ENCODE data around the gene RSPH9.

RSPH9 gene

DNA sequence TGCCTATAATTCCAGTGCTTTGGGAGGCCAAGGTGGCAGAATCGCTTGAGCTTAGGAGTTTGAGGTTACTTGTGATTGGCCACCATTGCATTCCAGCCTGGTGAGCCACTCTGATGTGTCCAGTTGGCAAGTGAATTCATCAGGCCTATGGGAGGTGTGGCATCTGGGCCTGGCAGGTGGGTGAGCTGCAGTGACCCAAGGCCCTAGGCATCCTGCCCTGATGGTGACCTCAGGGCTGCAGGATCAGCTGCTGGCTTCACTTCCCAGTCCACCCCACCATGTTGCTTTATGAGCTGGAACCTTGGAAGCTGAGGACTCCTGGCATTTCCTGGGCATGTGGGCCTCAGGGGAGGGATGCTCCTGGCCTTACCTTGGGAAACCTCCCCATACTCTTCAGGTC lies 20.5 kb downstream of the RSPH9 start:
- no peak overlapping the region for H3K4me3 ChIP-seq (ENCODE audit: low read depth, low read length)
- no peak for TF ChIP-seq CTCF (IDR thresholded peaks at IDR 0.05; ENCODE audit: borderline replicate concordance, insufficient read depth, low read depth, low read length)

GRCh38 chr6:43666196-43666920 lies 21.5 kb downstream of the RSPH9 start:
- no peak for TF ChIP-seq CTCF (IDR thresholded peaks at IDR 0.05; ENCODE audit: borderline replicate concordance, insufficient read depth, low read depth, low read length)
- no peak overlapping the region for H3K4me3 ChIP-seq (ENCODE audit: low read depth, low read length)

DNA sequence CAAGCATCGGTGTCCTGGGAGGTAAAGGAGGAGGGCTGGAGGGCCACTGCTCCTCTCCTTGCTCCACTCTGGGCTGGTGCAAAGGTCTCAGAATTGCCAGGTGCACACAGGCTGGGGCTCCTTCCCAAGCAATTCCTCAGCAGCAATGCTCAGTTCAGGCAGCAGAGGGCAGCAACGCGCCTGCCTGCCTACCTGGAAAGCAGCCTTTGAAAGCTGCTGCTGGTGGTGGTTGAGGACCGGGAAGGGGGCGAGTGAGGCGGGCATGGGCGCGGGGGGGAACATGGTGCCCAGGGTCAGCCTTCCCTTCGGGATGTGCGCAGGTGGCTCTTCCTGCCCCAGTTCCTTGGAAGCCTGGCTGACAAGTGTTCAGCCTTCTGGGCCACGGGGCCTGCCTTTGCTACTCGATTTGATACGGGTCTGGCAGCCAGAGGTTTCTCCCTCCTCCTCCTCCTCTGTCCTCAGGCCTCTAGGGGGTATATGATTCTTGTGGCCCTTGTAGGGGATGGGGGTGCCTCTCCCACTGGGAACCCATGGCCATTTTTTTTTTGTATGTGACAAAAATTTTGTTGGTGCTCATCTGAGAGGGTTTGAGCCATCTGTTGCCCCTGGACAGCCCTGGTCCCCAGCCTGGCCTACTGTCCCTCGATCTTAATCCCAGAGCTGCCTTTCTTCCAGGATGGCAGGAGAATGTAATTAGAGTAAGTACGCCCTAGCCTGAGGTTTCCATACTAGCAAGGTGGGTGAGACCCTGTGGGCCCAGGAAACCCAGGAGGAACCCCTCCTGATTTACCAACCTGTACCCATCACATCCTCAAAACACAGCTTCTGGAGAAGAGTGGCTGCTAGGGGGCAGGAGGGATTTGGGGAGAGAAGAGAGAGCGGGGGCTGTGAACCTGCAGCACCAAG lies 22.7 kb downstream of the RSPH9 start:
- no peak overlapping the region for H3K4me3 ChIP-seq (ENCODE audit: low read depth, low read length)
- peak; percentile 96 for TF ChIP-seq CTCF (IDR thresholded peaks at IDR 0.05; ENCODE audit: borderline replicate concordance, insufficient read depth, low read depth, low read length)

DNA sequence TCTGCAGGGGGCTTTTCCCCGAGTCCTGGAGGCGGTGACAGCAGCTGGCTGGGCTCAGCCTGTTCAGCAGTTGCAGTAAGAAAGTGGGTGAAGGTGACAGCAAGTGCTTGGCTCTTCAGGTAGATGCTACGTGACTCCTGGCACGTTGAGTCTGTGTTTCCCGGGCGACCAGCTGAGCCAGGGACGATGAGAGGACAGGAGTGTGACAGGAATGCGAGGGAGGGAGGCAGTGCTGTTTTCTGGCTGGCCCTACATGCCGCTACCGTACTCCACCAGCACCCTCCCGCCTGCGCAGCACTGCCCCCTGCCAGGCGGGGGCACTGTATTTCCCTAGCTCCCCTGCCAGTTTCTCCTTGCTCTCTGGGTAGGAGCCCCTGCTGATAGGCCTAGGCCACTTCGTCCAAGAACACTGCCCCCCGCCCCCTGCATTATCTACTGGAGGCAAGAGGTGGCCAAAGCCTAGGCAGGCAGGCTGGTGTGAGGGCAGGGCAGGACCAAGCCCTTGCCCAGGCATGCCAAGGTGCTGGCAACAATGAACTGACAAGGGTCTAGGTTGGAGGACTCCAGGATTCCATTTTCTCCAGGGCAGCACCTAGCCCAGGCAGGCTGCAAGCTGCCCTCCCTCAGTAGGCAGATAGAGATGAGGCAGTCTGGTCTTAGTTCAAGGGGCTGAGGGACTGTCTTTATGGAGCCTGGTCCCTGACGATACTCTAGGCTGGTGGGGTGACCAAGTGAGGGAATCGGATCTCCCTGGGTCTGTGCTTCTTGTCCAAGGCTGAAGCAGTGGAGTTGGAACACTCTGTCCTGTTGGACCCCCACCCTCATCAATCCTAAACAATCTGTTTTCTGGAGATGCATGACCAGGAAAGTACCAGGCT lies 23.6 kb downstream of the RSPH9 start:
- no peak overlapping the region for H3K4me3 ChIP-seq (ENCODE audit: low read depth, low read length)
- peak; percentile 84 for TF ChIP-seq CTCF (IDR thresholded peaks at IDR 0.05; ENCODE audit: borderline replicate concordance, insufficient read depth, low read depth, low read length)

DNA sequence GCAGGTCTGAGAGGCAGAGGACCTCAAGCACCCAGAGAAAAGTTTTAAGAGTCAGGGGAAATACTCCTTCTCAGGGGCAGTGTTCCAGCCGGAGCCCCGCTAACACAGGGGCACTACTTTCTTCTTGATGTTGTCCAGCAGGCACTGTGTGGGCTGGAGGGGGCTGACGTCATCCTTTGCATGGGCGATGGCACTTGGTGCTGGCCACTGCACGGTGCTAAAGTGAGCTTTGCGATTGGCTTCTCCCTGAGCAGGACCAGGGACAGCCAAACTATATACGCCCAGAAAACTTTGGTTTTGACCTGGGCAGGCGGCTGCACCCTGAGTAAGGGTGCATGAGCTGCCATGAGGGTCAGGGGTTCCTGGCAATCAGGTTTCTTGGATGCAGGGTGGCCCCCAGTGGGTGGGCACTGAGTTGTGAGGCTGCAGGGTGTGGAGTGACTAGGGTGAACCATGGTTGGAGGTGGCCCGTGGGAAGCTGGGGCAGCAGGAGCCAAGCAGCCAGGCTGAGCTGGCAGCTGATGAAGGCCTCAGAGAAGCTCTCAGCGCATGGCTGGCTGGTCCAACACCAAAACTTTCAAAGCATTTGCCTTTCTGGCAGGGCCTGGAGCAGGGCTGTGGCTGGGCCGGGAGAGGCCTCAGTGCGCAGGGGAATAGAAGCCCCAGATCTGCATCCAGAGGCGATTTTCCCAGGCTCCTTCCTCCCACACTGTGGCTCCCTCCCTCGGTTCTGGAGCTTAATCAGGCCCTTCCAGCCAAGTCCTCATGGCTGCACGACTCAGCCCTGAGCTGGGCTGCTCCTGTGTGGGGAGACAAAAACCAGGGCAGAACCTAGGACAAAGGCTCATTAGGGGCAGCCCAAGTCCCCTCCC lies 24.4 kb downstream of the RSPH9 start:
- H3K4me3 ChIP-seq (ENCODE audit: low read depth, low read length) = no peak overlapping the region
- no peak for TF ChIP-seq CTCF (IDR thresholded peaks at IDR 0.05; ENCODE audit: borderline replicate concordance, insufficient read depth, low read depth, low read length)

Measured in GM12875 (cell line).